Tibial nerve (tissue), 3 donors: ENCODE data around the gene GSTT4.

Experiments
- POLR2A ChIP-seq, 2 donors: fragments of 450-650 bp; IDR thresholded peaks; one replicate each; pipeline ENCODE4 v1.6.1; 2017; ENCODE audit warnings: antibody characterized with exemption in 2 of 2, mild to moderate bottlenecking in 2 of 2, moderate library complexity in 2 of 2
- TF ChIP-seq, protein P1 (sequence below), 5 experiments: fragments of 200-600 bp in 3 of 5; fragments of 450-650 bp in 2 of 5; sonication (generic) in 3 of 5; IDR thresholded peaks; one replicate each; pipeline ENCODE4 v1.5.1; 2016 to 2019; ENCODE audit warnings: antibody characterized with exemption in 5 of 5, mild to moderate bottlenecking in 3 of 5, moderate library complexity in 2 of 5

GRCh38 chr22:24035296-24035695, 30.0 kb upstream of the GSTT4 start:
- TF ChIP-seq, protein P1, sequence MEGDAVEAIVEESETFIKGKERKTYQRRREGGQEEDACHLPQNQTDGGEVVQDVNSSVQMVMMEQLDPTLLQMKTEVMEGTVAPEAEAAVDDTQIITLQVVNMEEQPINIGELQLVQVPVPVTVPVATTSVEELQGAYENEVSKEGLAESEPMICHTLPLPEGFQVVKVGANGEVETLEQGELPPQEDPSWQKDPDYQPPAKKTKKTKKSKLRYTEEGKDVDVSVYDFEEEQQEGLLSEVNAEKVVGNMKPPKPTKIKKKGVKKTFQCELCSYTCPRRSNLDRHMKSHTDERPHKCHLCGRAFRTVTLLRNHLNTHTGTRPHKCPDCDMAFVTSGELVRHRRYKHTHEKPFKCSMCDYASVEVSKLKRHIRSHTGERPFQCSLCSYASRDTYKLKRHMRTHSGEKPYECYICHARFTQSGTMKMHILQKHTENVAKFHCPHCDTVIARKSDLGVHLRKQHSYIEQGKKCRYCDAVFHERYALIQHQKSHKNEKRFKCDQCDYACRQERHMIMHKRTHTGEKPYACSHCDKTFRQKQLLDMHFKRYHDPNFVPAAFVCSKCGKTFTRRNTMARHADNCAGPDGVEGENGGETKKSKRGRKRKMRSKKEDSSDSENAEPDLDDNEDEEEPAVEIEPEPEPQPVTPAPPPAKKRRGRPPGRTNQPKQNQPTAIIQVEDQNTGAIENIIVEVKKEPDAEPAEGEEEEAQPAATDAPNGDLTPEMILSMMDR (IDR thresholded peaks at IDR 0.05): no peak
- TF ChIP-seq POLR2A (IDR thresholded peaks at IDR 0.05): no peak
